Effector memory CD4-positive, alpha-beta T cell (primary cell): ENCODE results near the gene PDE5A.

Experiments used
- DNase-seq, 3 donors: peaks; one replicate each; pipeline ENCODE4 v3.0.0-alpha.2; 2020
- H3K27ac ChIP-seq: 2 replicates; pipeline ENCODE4 v1.7.0; 2013; ENCODE audit warnings: mild to moderate bottlenecking, low read length, moderate library complexity; ENCODE audit not compliant: insufficient read depth, poor library complexity, severe bottlenecking
- H3K27me3 ChIP-seq: replicated peaks from 2 replicates; pipeline ENCODE4 v1.7.0; 2013; ENCODE audit warnings: mild to moderate bottlenecking, low read length; ENCODE audit not compliant: insufficient read depth, control insufficient read depth, poor library complexity, severe bottlenecking
- H3K36me3 ChIP-seq: 2 replicates; pipeline ENCODE4 v1.7.0; 2013; ENCODE audit warnings: mild to moderate bottlenecking, low read length, moderate library complexity; ENCODE audit not compliant: control insufficient read depth, insufficient read depth
- H3K4me1 ChIP-seq: 2 replicates; pipeline ENCODE4 v1.7.0; 2013; ENCODE audit warnings: low read length, mild to moderate bottlenecking; ENCODE audit not compliant: control insufficient read depth, insufficient read depth, poor library complexity, severe bottlenecking
- H3K4me3 ChIP-seq: 2 replicates; pipeline ENCODE4 v1.7.0; 2013; ENCODE audit warnings: low read length, low read depth, mild to moderate bottlenecking; ENCODE audit not compliant: insufficient read depth, poor library complexity, severe bottlenecking
- H3K9me3 ChIP-seq: 2 replicates; pipeline ENCODE4 v1.7.0; 2013; ENCODE audit warnings: mild to moderate bottlenecking, low read length, moderate library complexity; ENCODE audit not compliant: control insufficient read depth

Gene PDE5A

GRCh38 chr4:119626420-119626819 is 2.2 kb downstream of the PDE5A start:
- Histone ChIP-seq H3K4me3 (peak overlapping the region; percentile 77), H3K27me3 (no peaks in the 10 kb centered on the region), H3K27ac (no peak overlapping the region), H3K4me1 (peaks cover 15% of the 10 kb centered on the region), H3K36me3 (no peaks in the 10 kb centered on the region), H3K9me3 (no peaks in the 10 kb centered on the region)
- DNase-seq = no peak

- H3K36me3 ChIP-seq = no peaks in the 10 kb centered on the region
- no peak overlapping the region for H3K27ac ChIP-seq
- no peaks in the 10 kb centered on the region for H3K9me3 ChIP-seq
- no peak overlapping the region for H3K4me3 ChIP-seq
- no peak for DNase-seq
- no peaks in the 10 kb centered on the region for H3K27me3 ChIP-seq
- peaks cover 15% of the 10 kb centered on the region for H3K4me1 ChIP-seq
Measured at GRCh38 chr4:119625761-119626160, 2.8 kb downstream of the PDE5A start.

- DNase-seq = no peak
- H3K36me3 ChIP-seq = no peaks in the 10 kb centered on the region
- H3K4me3 ChIP-seq = no peak overlapping the region
- no peaks in the 10 kb centered on the region for H3K27me3 ChIP-seq
- no peak overlapping the region for H3K27ac ChIP-seq
- peaks cover 14% of the 10 kb centered on the region for H3K4me1 ChIP-seq
- no peaks in the 10 kb centered on the region for H3K9me3 ChIP-seq
Measured at GRCh38 chr4:119624356-119624755, 4.2 kb downstream of the PDE5A start.

- Histone ChIP-seq H3K27me3 (no peaks in the 10 kb centered on the region), H3K27ac (no peak overlapping the region), H3K9me3 (no peaks in the 10 kb centered on the region), H3K4me1 (peaks cover 10% of the 10 kb centered on the region), H3K4me3 (no peak overlapping the region), H3K36me3 (no peaks in the 10 kb centered on the region)
- DNase-seq = no peak
Measured at GRCh38 chr4:119623025-119623424, 5.6 kb downstream of the PDE5A start.

- Histone ChIP-seq H3K27ac (no peak overlapping the region), H3K4me1 (no peaks in the 10 kb centered on the region), H3K27me3 (no peaks in the 10 kb centered on the region), H3K4me3 (no peak overlapping the region), H3K36me3 (no peaks in the 10 kb centered on the region), H3K9me3 (no peaks in the 10 kb centered on the region)
- DNase-seq = no peak
Measured at GRCh38 chr4:119615068-119615719, 13.4 kb downstream of the PDE5A start.

GRCh38 chr4:119604266-119604665 is 24.3 kb downstream of the PDE5A start:
- Histone ChIP-seq H3K36me3 (no peaks in the 10 kb centered on the region), H3K27me3 (no peaks in the 10 kb centered on the region), H3K9me3 (no peaks in the 10 kb centered on the region), H3K4me1 (no peaks in the 10 kb centered on the region), H3K4me3 (no peak overlapping the region), H3K27ac (no peak overlapping the region)
- DNase-seq = no peak

GRCh38 chr4:119602366-119602765 is 26.2 kb downstream of the PDE5A start:
- no peak overlapping the region for H3K4me3 ChIP-seq

GRCh38 chr4:119598521-119598920 is 30.1 kb downstream of the PDE5A start:
- DNase-seq = no peak
- H3K9me3 ChIP-seq = no peaks in the 10 kb centered on the region
- no peak overlapping the region for H3K4me3 ChIP-seq
- H3K27ac ChIP-seq = no peak overlapping the region
- H3K27me3 ChIP-seq = no peaks in the 10 kb centered on the region
- H3K4me1 ChIP-seq = no peaks in the 10 kb centered on the region
- H3K36me3 ChIP-seq = no peaks in the 10 kb centered on the region

More at GRCh38 chr4:119602366-119602765, 26.2 kb downstream of the PDE5A start:
- no peaks in the 10 kb centered on the region for H3K9me3 ChIP-seq
- H3K27me3 ChIP-seq = no peaks in the 10 kb centered on the region
- no peak overlapping the region for H3K27ac ChIP-seq
- no peaks in the 10 kb centered on the region for H3K36me3 ChIP-seq
- DNase-seq = no peak
- no peaks in the 10 kb centered on the region for H3K4me1 ChIP-seq

- Histone ChIP-seq H3K27me3 (no peaks in the 10 kb centered on the region), H3K4me3 (no peak overlapping the region)
- DNase-seq = no peak
Measured at GRCh38 chr4:119597377-119597776, 31.2 kb downstream of the PDE5A start.

GRCh38 chr4:119593698-119594097 is 34.9 kb downstream of the PDE5A start:
- no peaks in the 10 kb centered on the region for H3K4me1 ChIP-seq
- H3K9me3 ChIP-seq = no peaks in the 10 kb centered on the region
- no peak overlapping the region for H3K27ac ChIP-seq
- DNase-seq = no peak
- no peaks in the 10 kb centered on the region for H3K36me3 ChIP-seq
- no peak overlapping the region for H3K4me3 ChIP-seq
- no peaks in the 10 kb centered on the region for H3K27me3 ChIP-seq

More at GRCh38 chr4:119597377-119597776, 31.2 kb downstream of the PDE5A start:
- Histone ChIP-seq H3K4me1 (no peaks in the 10 kb centered on the region), H3K27ac (no peak overlapping the region), H3K36me3 (no peaks in the 10 kb centered on the region), H3K9me3 (no peaks in the 10 kb centered on the region)
